Stimulated activated CD4-positive, alpha-beta T cell treated with anti-CD3 and anti-CD28 coated beads, Interleukin-4, amount 100 ng/mL, for 4 hours (primary cell): ENCODE measurements around the gene GPR137B.

Source experiments
- DNase-seq, 2 experiments: peaks; one replicate each; pipeline ENCODE4 v3.0.0-alpha.2; 2020

Gene GPR137B

GRCh38 chr1:236114076-236114747 lies 28.1 kb upstream of the GPR137B start:
- DNase-seq = no peak

GRCh38 chr1:236117710-236118109 lies 24.6 kb upstream of the GPR137B start:
- DNase-seq = no peak

- DNase-seq = no peak
Measured at GRCh38 chr1:236119943-236120484, 22.3 kb upstream of the GPR137B start.

- DNase-seq = no peak
Measured at GRCh38 chr1:236120721-236121153, 21.6 kb upstream of the GPR137B start.

- no peak for DNase-seq
Measured at GRCh38 chr1:236122176-236122575, 20.2 kb upstream of the GPR137B start.

GRCh38 chr1:236123563-236123962 lies 18.8 kb upstream of the GPR137B start:
- DNase-seq = no peak

- no peak for DNase-seq
Measured at GRCh38 chr1:236124965-236125364, 17.4 kb upstream of the GPR137B start.

- no peak for DNase-seq
Measured at GRCh38 chr1:236127045-236127444, 15.3 kb upstream of the GPR137B start.

- no peak for DNase-seq
Measured at GRCh38 chr1:236128646-236129178, 13.6 kb upstream of the GPR137B start.

GRCh38 chr1:236129306-236129705 lies 13.0 kb upstream of the GPR137B start:
- no peak for DNase-seq

- DNase-seq = no peak
Measured at GRCh38 chr1:236130372-236130771, 12.0 kb upstream of the GPR137B start.

- DNase-seq = no peak
Measured at GRCh38 chr1:236131916-236132315, 10.4 kb upstream of the GPR137B start.

GRCh38 chr1:236132420-236133046 lies 9.8 kb upstream of the GPR137B start:
- no peak for DNase-seq

- no peak for DNase-seq
Measured at GRCh38 chr1:236133339-236133738, 9.0 kb upstream of the GPR137B start.

GRCh38 chr1:236133802-236134201 lies 8.5 kb upstream of the GPR137B start:
- no peak for DNase-seq

GRCh38 chr1:236137285-236137852 lies 5.0 kb upstream of the GPR137B start:
- no peak for DNase-seq

GRCh38 chr1:236139495-236139894 lies 2.8 kb upstream of the GPR137B start:
- DNase-seq = no peak

- DNase-seq = no peak
Measured at GRCh38 chr1:236140705-236141446, 1.5 kb upstream of the GPR137B start.

GRCh38 chr1:236141447-236142252 lies 689 bp upstream of the GPR137B start:
- DNase-seq = peak in 1 of 2 experiments; percentile 18

GRCh38 chr1:236143104-236143948 lies 987 bp downstream of the GPR137B start:
- peak; percentile 27 for DNase-seq

- no peak for DNase-seq
Measured at GRCh38 chr1:236144033-236144432, 1.7 kb downstream of the GPR137B start.
